Measurements from ENCODE around the gene MAGOHB.
"Not testable (repeated sequence)": the region's sequence is repeated elsewhere in the genome, so short reads cannot be mapped to it uniquely, and the experiment has no call there.

The MAGOHB gene

GRCh38 chr12:10613349-10614055 lies at the start of gene MAGOHB:
MAGOHB (minus strand) TSS chr12:10613609; CDS start chr12:10613532, 77 bp downstream.
- no peaks in the 10 kb centered on the region for H3K9me3 ChIP-seq (ENCODE audit: insufficient read depth, low read length)
- H3K9ac ChIP-seq (ENCODE audit: low read length): peak within 1 kb of the TSS; percentile 94
- peak within 1 kb of the TSS; percentile 96 for H3K4me2 ChIP-seq (ENCODE audit: low read length)
- H3K4me1 ChIP-seq (ENCODE audit: low read length): peaks cover 13% of the 10 kb centered on the region
- H3K4me3 ChIP-seq (ENCODE audit: low read length): peak within 1 kb of the TSS; percentile 86
- TF ChIP-seq CTCF (IDR thresholded peaks at IDR 0.05; ENCODE audit: low read depth, low read length) (no peak), EZH2phosphoT487 (IDR thresholded peaks at IDR 0.05; ENCODE audit: low read depth) (no peak)
- H3K27me3 ChIP-seq (ENCODE audit: low read depth, low read length): peaks cover 8% of the 10 kb centered on the region
- peak within 1 kb of the TSS; percentile 65 for H3K27ac ChIP-seq (ENCODE audit: low read length)
- H3K79me2 ChIP-seq (ENCODE audit: low read length): peaks cover 34% of the 10 kb centered on the region
- H4K20me1 ChIP-seq (ENCODE audit: insufficient read depth, low read length): no peaks in the 10 kb centered on the region
- peak within 1 kb of the TSS; percentile 67 for H2AFZ ChIP-seq (ENCODE audit: low read depth, low read length)
- peaks cover 19% of the 10 kb centered on the region for H3K36me3 ChIP-seq (replicated peaks; ENCODE audit: low read depth, low read length)

- Histone ChIP-seq H4K20me1 (ENCODE audit: insufficient read depth, low read length) (no peaks in the 10 kb centered on the region), H3K27me3 (ENCODE audit: low read depth, low read length) (peaks cover 6% of the 10 kb centered on the region; the same call in 1 of the 2 replicates), H2AFZ (ENCODE audit: low read depth, low read length) (no peak overlapping the region), H3K4me3 (ENCODE audit: low read length) (no peak overlapping the region), H3K79me2 (ENCODE audit: low read length) (no peaks in the 10 kb centered on the region), H3K4me2 (ENCODE audit: low read length) (no peak overlapping the region), H3K4me1 (ENCODE audit: low read length) (no peaks in the 10 kb centered on the region), H3K9ac (ENCODE audit: low read length) (no peak overlapping the region), H3K27ac (ENCODE audit: low read length) (no peak overlapping the region), H3K9me3 (ENCODE audit: insufficient read depth, low read length) (no peaks in the 10 kb centered on the region), H3K36me3 (replicated peaks; ENCODE audit: low read depth, low read length) (no peaks in the 10 kb centered on the region)
- TF ChIP-seq EZH2phosphoT487 (IDR thresholded peaks at IDR 0.05; ENCODE audit: low read depth) (no peak), CTCF (IDR thresholded peaks at IDR 0.05; ENCODE audit: low read depth, low read length) (no peak)
Measured at GRCh38 chr12:10661338-10661737, 47.9 kb upstream of the MAGOHB start.

GRCh38 chr12:10654003-10654402 lies 40.6 kb upstream of the MAGOHB start:
- H3K4me2 ChIP-seq (ENCODE audit: low read length): no peak overlapping the region
- H3K36me3 ChIP-seq (replicated peaks; ENCODE audit: low read depth, low read length): no peaks in the 10 kb centered on the region
- H4K20me1 ChIP-seq (ENCODE audit: insufficient read depth, low read length): no peaks in the 10 kb centered on the region
- H3K27ac ChIP-seq (ENCODE audit: low read length): no peak overlapping the region
- no peak for TF ChIP-seq EZH2phosphoT487 (IDR thresholded peaks at IDR 0.05; ENCODE audit: low read depth)
- TF ChIP-seq CTCF (IDR thresholded peaks at IDR 0.05; ENCODE audit: low read depth, low read length): no peak
- H3K9me3 ChIP-seq (ENCODE audit: insufficient read depth, low read length): no peaks in the 10 kb centered on the region
- no peak overlapping the region for H2AFZ ChIP-seq (ENCODE audit: low read depth, low read length)
- no peaks in the 10 kb centered on the region for H3K79me2 ChIP-seq (ENCODE audit: low read length)
- no peak overlapping the region for H3K4me3 ChIP-seq (ENCODE audit: low read length)
- no peak overlapping the region for H3K9ac ChIP-seq (ENCODE audit: low read length)
- peaks cover 5% of the 10 kb centered on the region; the same call in 1 of the 2 replicates for H3K27me3 ChIP-seq (ENCODE audit: low read depth, low read length)
- no peaks in the 10 kb centered on the region for H3K4me1 ChIP-seq (ENCODE audit: low read length)

- no peak overlapping the region for H2AFZ ChIP-seq (ENCODE audit: low read depth, low read length)
- H3K9me3 ChIP-seq (ENCODE audit: insufficient read depth, low read length): no peaks in the 10 kb centered on the region
- no peaks in the 10 kb centered on the region for H3K79me2 ChIP-seq (ENCODE audit: low read length)
- H3K27ac ChIP-seq (ENCODE audit: low read length): no peak overlapping the region
- H3K9ac ChIP-seq (ENCODE audit: low read length): no peak overlapping the region
- no peaks in the 10 kb centered on the region for H4K20me1 ChIP-seq (ENCODE audit: insufficient read depth, low read length)
- H3K36me3 ChIP-seq (replicated peaks; ENCODE audit: low read depth, low read length): no peaks in the 10 kb centered on the region
- 0 out of 2 replicates have a peak, but pooled peaks cover 3% of the 10 kb centered on the region for H3K27me3 ChIP-seq (ENCODE audit: low read depth, low read length)
- H3K4me2 ChIP-seq (ENCODE audit: low read length): no peak overlapping the region
- no peaks in the 10 kb centered on the region for H3K4me1 ChIP-seq (ENCODE audit: low read length)
- no peak overlapping the region for H3K4me3 ChIP-seq (ENCODE audit: low read length)
- TF ChIP-seq EZH2phosphoT487 (IDR thresholded peaks at IDR 0.05; ENCODE audit: low read depth) (no peak), CTCF (IDR thresholded peaks at IDR 0.05; ENCODE audit: low read depth, low read length) (no peak)
Measured at GRCh38 chr12:10652192-10652591, 38.8 kb upstream of the MAGOHB start.

- H4K20me1 ChIP-seq (ENCODE audit: insufficient read depth, low read length); H3K9me3 ChIP-seq (ENCODE audit: insufficient read depth, low read length); H3K4me3 ChIP-seq (ENCODE audit: low read length): not testable (repeated sequence)
Measured at GRCh38 chr12:10646576-10646975, 33.2 kb upstream of the MAGOHB start.

More at GRCh38 chr12:10646576-10646975, 33.2 kb upstream of the MAGOHB start:
- not testable (repeated sequence) for H3K9ac ChIP-seq (ENCODE audit: low read length); H2AFZ ChIP-seq (ENCODE audit: low read depth, low read length); H3K27me3 ChIP-seq (ENCODE audit: low read depth, low read length); H3K79me2 ChIP-seq (ENCODE audit: low read length); H3K36me3 ChIP-seq (replicated peaks; ENCODE audit: low read depth, low read length); H3K4me1 ChIP-seq (ENCODE audit: low read length); H3K27ac ChIP-seq (ENCODE audit: low read length); H3K4me2 ChIP-seq (ENCODE audit: low read length)
